Thyroid gland (tissue), 4 donors: Measurements from ENCODE around the gene ZFAND3. TPM values are rescaled to one million over a fixed set of nuclear protein-coding genes. Genes with fewer than 3 reads are reported as not detected.

Experiments
- DNase-seq, 2 donors: peaks; one replicate each; pipeline ENCODE4 v3.0.0-alpha.2; 2019
- H3K27ac ChIP-seq, 3 donors: fragments of 200-600 bp; sonication (generic); 1 replicate in 2 of 3; 2 replicates in 1 of 3; pipeline ENCODE4 v1.5.1; 2016 to 2019; ENCODE audit warnings: mild to moderate bottlenecking in 1 of 3, moderate library complexity in 1 of 3
- H3K27me3 ChIP-seq: fragments of 200-600 bp; sonication (generic); one replicate; pipeline ENCODE4 v1.5.1; 2019
- H3K36me3 ChIP-seq, 2 donors: fragments of 200-600 bp; sonication (generic); one replicate each; pipeline ENCODE4 v1.5.1; 2016 to 2019
- H3K4me1 ChIP-seq, 2 donors: fragments of 200-600 bp; sonication (generic); one replicate each; pipeline ENCODE4 v1.5.1; 2017 to 2019
- H3K4me3 ChIP-seq, 3 donors: fragments of 200-600 bp; sonication (generic); replicated peaks in 1 of 3; 1 replicate in 2 of 3; 2 replicates in 1 of 3; pipeline ENCODE4 v1.5.1; 2016; ENCODE audit warnings: mild to moderate bottlenecking in 1 of 3
- H3K9me3 ChIP-seq: fragments of 200-600 bp; sonication (generic); one replicate; pipeline ENCODE4 v1.5.1; 2017
- CTCF ChIP-seq, 6 experiments: fragments of 200-600 bp in 3 of 6; fragments of 450-650 bp in 3 of 6; sonication (generic) in 3 of 6; IDR thresholded peaks; one replicate each; pipeline ENCODE4 v1.5.1; 2016 to 2019; ENCODE audit warnings: antibody characterized with exemption in 6 of 6, mild to moderate bottlenecking in 2 of 6, inconsistent platforms in 1 of 6, moderate library complexity in 1 of 6
- POLR2A ChIP-seq, 2 donors: fragments of 450-650 bp; IDR thresholded peaks; one replicate each; pipeline ENCODE4 v1.6.1; 2017; ENCODE audit warnings: antibody characterized with exemption in 2 of 2, mild to moderate bottlenecking in 2 of 2, moderate library complexity in 1 of 2
- WGBS, 2 donors: methylation state at CpG; one replicate each; pipeline ENCODE4 v1.1.5; 2017; 5-methylcytosine and 5-hydroxymethylcytosine counted together
- intact Hi-C: fragments of 100-400 bp; cut with DNase I; formaldehyde crosslinking; loops from one replicate; pipeline ENCODE4 v1.15.1; 2023
- total RNA-seq, 4 donors: library from RNA; depleted of rRNA; stranded (reverse); fragments of >200 nt; gene quantifications; one replicate each; pipeline ENCODE4 v1.2.3, GENCODE V29; 2016

The ZFAND3 gene
- total RNA-seq, 4 donors from 2014 or later: 41.3 to 57.7 (median 55.9) TPM

DNA sequence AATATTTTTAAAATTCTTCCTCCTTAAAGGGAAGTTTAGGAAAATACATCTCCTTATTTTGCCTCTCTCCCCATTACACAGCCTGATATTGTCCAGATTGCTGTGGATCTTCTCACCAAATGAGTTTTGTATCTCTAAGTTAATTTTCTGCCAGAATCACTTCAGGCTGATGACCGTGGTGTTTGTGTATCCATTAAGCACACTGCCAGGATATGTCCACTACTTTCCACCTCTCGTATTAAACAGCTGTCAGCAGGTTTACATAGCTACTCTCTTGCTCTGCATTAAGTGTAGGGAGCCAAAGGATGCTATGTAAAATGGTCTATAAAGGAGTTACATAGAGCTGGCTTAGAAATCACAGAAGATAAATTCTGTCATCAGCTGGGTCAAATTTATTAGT is 201.1 kb downstream of the ZFAND3 start:
- intact Hi-C loops: no loop called here
- H3K27me3 ChIP-seq: no peaks in the 10 kb centered on the region
- peaks cover 21 to 26% of the 10 kb centered on the region in 2 donors for H3K4me1 ChIP-seq
- no peak for TF ChIP-seq POLR2A (IDR thresholded peaks at IDR 0.05)
- TF ChIP-seq CTCF (IDR thresholded peaks at IDR 0.05): no peak
- no peak for DNase-seq
- H3K9me3 ChIP-seq: no peaks in the 10 kb centered on the region
- WGBS, 2 donors: 54 to 62% methylated on average over 2 of the region's 2 CpGs
- no peaks in the 10 kb centered on the region for H3K36me3 ChIP-seq
- no peak overlapping the region for H3K4me3 ChIP-seq
- H3K27ac ChIP-seq: no peak overlapping the region

- WGBS, 2 donors: 92 to 93% methylated on average over 2 of the region's 2 CpGs
- TF ChIP-seq CTCF (IDR thresholded peaks at IDR 0.05) (no peak), POLR2A (IDR thresholded peaks at IDR 0.05) (no peak)
- Histone ChIP-seq H3K4me3 (no peak overlapping the region), H3K27ac (no peak overlapping the region), H3K4me1 (peaks cover 21 to 26% of the 10 kb centered on the region in 2 donors), H3K9me3 (no peaks in the 10 kb centered on the region), H3K27me3 (no peaks in the 10 kb centered on the region), H3K36me3 (no peaks in the 10 kb centered on the region)
- DNase-seq: no peak
- intact Hi-C loops: no loop called here
Observed at GRCh38 chr6:38021029-38021428, 201.5 kb downstream of the ZFAND3 start.

- 70 to 80% methylated on average over 1 of the region's 1 CpG for WGBS, 2 donors
- Histone ChIP-seq H3K27me3 (no peaks in the 10 kb centered on the region), H3K4me3 (no peak overlapping the region), H3K4me1 (peaks cover 21 to 26% of the 10 kb centered on the region in 2 donors), H3K9me3 (no peaks in the 10 kb centered on the region), H3K27ac (no peak overlapping the region), H3K36me3 (no peaks in the 10 kb centered on the region)
- DNase-seq: no peak
- TF ChIP-seq CTCF (IDR thresholded peaks at IDR 0.05): no peak
- no peak for TF ChIP-seq POLR2A (IDR thresholded peaks at IDR 0.05)
- intact Hi-C loops: no loop called here
Observed at GRCh38 chr6:38021571-38021970, 202.0 kb downstream of the ZFAND3 start.

GRCh38 chr6:38022688-38023087 is 203.2 kb downstream of the ZFAND3 start:
- H3K27ac ChIP-seq: no peak overlapping the region
- H3K36me3 ChIP-seq: no peaks in the 10 kb centered on the region
- H3K27me3 ChIP-seq: no peaks in the 10 kb centered on the region
- H3K9me3 ChIP-seq: no peaks in the 10 kb centered on the region
- DNase-seq: no peak
- WGBS, 2 donors: 81 to 93% methylated on average over 1 of the region's 1 CpG
- peaks cover 16 to 23% of the 10 kb centered on the region in 2 donors for H3K4me1 ChIP-seq
- TF ChIP-seq POLR2A (IDR thresholded peaks at IDR 0.05) (no peak), CTCF (IDR thresholded peaks at IDR 0.05) (no peak)
- H3K4me3 ChIP-seq: no peak overlapping the region
- intact Hi-C loops: no loop called here

DNA sequence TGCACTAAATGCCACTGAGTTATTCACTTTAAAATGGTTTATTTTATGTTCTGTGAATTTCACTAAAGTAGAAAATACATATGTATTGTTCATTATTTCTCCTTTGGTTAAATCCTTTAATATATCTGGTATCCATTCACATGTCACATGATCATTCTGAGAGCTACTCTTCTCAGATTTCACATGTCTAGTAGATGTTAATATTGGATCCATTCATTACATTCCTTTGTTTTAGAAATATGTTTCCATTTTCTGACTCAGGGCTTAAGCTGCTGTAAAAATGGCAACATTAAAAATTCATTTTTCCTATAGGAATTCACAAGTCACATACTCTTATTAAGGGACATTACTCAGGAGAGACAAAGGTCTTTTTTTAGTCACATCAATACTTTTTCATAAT is 205.4 kb downstream of the ZFAND3 start:
- H3K27me3 ChIP-seq: no peaks in the 10 kb centered on the region
- no peak overlapping the region for H3K27ac ChIP-seq
- H3K9me3 ChIP-seq: no peaks in the 10 kb centered on the region
- no peak overlapping the region for H3K4me3 ChIP-seq
- TF ChIP-seq POLR2A (IDR thresholded peaks at IDR 0.05): no peak
- TF ChIP-seq CTCF (IDR thresholded peaks at IDR 0.05): no peak
- no peaks in the 10 kb centered on the region for H3K36me3 ChIP-seq
- intact Hi-C loops: no loop called here
- H3K4me1 ChIP-seq: peaks cover 29 to 36% of the 10 kb centered on the region in 2 donors
- no peak for DNase-seq
